Erythroblast (primary cell): ENCODE data around the gene MPPED2.

Experiments
- GATA1 ChIP-seq: IDR thresholded peaks from 2 replicates; pipeline ENCODE4 v1.6.1; 2011; ENCODE audit warnings: low read depth, mild to moderate bottlenecking, control low read depth, low read length, moderate library complexity
- POLR2A ChIP-seq: IDR thresholded peaks from 2 replicates; pipeline ENCODE4 v1.6.1; 2011; ENCODE audit warnings: mild to moderate bottlenecking, low read length

DNA sequence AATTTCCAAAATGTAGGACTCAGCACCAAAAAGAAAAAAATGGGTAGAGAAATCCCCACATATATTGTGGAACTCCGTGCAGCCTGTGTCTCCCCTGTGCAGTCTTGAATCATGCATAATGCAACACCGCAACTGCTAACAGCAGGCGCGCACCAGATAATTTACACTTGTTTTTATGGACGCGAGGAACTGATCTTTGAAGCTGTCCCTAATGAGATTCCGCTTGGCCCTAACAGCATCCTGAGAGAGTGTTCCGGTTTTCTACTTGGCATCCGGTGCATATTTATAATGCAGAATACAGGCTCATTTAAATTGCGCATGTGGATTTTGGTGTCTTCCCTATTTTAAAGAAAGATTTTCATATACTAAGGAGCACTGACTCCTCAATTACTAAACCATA, 21.1 kb downstream of the MPPED2 start:
- no peak for TF ChIP-seq POLR2A
- no peak for TF ChIP-seq GATA1
